DMS 273 treated with DMSO at 0.1 percent for 48 hours (cell line): Measurements from ENCODE around the gene VGLL3.

Experiments
- DNase-seq: peaks from one replicate; lab custom pipeline; 2025; lab: John Stamatoyannopoulos, UW

VGLL3 gene

DNA sequence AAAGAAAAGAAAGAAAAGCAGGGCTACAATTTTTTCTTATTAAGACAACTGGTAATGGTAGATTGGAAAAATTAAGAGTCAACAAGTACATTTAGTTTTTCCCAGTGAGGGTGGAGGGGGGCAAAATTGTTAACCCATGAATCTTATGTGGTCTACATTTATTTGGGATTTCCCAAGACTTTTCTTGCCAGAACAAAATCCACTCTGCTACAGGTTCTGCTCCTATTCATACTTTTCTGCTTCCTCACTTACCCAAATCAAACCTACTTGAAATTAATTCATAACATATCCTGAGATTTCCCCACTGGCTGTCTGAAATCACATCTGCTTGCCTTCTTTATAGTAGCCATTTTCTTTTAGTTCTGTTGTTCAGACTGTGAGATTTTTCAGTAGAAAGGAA is 41.1 kb downstream of the VGLL3 start:
- no peak for DNase-seq

DNA sequence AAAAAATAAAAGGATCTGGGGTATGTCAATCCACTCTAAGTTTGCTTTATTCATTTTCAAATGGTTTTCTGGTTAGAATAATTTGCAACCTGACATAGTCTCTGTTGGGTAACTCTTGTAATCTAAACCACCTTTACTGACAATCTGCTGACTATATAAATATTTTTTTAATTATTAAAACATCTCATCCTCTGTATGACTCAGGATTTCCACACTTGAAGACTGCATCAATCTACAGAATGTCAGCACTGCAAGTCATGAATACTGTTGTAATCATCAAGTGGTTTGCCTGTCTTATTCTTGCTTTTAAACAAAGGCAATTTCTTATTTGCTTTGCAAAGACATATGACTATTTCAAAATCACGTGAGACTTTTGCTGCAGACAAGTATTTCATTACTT is 42.1 kb downstream of the VGLL3 start:
- no peak for DNase-seq

DNA sequence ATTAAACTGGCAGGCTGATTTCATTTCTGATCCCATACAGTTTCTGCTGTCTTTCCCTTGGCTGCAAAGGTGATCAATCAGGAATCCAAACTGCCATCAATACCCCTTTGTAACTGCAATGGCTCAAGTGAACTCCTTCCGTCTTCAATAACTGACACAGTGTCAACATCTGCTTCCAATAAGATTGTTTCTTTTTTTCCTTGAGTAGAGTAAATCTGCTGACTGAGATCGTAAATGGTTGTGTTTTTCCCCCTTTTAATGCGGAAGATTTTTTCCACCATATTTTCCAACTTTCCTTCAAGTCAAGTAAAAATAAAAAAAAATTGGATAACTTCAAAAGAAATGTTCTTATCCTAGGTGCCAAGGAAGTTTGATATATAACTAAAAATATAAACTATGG is 48.7 kb downstream of the VGLL3 start:
- DNase-seq, result no peak

DNA sequence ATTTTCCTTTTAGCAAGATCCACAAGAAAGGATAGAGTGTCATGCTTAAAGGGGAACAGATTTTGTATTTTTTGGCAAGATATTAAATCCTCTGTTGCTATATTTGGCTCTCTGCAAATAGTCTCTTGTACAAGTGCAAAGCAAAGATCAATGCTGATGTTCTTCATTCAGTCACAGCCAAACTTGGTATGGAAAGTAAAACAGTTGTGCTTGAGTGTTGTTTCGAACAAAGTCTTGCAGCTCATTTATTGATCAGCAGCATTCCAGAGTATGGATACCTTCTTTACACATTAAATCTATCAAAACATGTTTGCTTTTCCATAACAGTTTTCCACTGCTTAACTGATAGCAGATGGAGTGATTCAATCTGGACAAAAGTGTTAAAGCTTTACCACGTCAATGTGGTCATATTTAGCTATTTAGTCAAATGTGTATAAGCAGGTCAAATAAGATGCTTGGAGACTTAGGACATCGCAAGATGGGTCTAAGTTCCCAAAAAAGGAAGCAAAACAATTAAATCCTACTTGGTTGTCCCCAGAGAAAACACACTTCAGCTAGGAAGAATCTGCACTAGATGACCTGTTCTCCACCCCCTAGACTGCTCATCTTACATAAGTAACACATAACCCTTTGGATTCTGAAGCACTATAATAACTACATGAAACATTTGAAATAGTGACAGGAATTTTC is 52.4 kb downstream of the VGLL3 start:
- no peak for DNase-seq

DNA sequence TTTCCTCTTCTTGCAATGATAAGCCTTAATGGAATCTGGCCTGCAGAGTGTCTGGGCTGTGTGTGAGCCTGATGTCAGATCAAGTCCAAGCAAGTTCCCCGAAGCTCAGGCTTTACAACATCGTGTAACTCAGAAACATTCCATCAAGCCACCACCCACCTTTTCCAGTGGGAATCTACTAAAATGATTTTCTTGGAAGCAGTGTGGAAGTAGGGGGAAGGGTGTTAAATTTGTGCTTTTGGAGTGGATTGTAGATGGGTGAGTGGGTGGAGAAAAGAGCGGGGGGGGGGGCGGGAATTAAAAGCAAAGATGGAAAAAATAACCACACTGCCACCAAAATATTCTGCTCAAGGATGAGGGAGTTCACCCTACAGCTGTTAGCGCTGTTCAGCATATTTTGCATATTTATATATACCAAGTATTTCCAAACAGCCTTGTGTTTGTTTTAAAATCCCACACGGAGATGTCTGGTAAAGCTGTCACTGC is 53.6 kb downstream of the VGLL3 start:
- no peak for DNase-seq

DNA sequence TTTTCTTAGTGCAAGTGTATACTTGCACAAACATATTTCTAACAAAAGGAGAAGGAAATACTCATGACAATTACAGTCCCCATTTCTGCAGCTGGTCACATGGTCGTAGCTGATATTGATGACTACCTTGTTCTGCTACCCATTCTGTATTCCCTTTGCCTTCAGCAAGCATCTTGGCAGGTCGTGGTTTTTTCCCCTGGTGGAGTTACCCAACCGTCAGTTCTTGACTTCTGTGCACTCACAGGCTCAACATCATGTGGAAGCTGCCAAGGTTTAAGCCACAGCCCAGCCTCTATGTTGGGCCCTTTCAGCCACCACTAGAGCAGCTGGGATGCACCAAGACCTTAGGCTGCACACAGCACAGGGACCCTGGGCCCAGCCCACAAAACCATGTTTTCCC is 56.1 kb downstream of the VGLL3 start:
- no peak for DNase-seq

DNA sequence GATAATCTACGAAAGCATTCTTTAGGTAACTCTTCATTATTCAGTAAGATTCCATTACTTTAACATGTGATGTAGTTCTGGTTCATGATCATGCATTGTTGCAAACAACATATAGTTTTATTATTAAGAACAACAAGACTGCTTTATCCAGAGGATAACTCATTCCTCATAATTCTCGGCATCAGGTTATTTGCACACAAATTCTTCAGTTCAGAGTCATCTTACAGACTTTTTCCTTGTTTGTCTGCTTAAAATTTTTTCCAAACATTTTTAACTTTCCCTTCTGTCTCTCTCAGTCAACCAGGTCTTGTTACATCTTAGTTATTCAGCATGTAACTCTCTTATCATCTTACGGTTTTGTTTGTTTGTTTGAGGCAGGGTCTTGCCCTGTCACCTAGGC is 60.1 kb downstream of the VGLL3 start:
- no peak for DNase-seq

DNA sequence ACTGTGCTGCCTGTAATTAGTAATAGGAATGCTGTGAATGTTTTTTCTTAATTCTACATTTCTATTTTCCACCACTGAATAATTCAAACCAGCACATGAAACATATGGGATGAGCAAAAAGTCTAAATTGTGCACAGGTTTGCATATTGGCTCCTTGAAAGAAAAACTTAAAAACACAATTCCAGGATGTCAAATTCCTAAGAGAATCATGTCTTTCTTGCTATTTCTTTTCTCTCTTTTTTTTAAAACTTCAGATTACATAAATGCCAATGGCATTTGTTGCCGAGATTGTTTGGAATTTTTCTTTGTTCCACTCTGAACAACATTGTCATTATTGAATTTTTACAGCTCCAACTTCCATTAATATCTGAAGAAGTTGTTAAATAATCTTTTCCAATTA is 60.8 kb downstream of the VGLL3 start:
- DNase-seq, result no peak

DNA sequence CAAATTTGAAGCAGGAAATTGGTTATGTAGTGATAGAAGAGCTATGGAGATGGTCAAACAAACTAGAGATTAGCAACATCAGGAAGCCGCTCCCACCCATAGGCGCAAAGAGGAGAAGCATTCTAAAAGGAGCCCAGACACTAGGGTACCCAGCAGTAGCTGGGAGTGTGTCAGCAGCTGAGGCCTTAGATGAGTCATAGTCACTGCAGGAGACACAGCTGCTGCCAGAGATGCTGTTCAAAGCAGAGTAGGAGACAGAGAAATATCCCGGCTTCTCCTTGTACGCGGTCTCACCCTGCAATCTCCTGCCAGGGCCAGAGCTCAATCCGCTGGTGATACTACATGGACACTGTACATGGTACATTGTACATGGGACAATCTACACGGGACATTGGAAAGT is 61.9 kb downstream of the VGLL3 start:
- DNase-seq, result no peak

DNA sequence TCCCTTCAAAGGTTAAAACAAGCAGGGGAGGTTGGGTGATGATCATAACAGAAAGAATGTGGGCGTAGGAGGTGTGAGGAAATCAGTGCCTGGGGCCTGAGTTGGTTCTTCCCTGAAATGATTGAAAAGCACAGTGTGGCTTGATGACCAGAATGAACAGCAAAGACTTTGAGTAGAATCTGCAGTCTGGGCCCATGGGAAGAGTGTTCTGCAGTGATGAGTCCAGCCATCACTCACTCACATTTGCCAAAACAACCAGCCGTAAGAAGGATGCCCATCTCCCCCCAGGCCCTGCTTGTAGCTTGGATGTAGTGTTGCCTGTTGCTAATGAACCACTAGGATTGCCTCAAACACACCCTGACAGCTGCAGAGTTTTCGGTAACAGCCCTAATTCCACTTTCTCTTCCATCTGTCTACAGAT is 67.9 kb downstream of the VGLL3 start:
- no peak for DNase-seq

DNA sequence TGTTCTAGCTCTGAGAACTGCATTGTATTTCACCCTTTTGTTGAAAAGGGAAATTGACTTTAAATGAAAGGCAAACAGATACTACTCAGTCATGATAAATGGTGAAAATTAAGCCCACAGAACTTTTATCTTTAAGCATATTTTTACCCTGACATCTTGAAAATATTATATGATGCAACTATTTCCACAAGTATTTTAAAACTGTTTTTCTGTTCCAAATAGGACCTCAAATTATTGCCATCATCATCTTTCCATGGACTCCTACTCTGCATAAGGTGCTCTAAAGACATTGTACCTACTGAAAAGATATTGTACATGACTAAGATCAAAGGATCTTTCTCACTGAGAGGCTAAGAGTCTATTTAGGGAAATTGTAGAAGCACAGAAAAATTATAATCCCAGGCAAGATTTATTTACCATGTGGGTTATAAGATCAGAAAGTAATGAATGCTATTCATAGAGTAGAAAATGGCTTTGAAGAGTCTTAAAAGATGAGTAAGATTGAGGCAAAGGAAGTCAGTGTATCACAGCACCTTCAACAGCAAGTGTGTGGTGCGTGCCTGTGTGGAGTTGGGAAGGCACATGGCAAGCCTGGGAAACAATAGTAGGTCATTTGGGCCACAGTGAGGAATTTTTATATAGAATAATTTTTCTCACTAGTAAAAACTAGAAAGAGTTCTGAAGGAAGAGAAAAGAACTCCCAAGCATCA is 68.8 kb downstream of the VGLL3 start:
- DNase-seq, result no peak

DNA sequence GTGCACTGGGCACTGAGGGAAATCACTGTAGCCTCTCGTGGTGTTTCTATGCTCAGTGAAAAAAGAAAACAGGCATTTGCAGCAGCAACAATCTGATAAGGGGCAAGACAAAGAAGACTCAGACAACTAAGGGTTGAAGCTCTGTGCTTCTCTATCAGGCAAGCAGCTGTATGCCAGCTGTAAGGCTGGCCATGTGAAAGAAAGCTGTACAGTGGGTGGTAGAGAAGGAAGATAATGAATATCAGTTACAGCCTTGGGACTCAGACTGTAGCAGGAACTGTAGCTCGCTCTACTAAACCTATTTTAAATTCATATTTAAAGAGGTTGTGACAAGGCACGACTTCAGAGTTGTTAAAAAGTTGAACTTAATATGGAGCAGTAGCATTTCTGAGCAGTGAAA is 76.3 kb downstream of the VGLL3 start:
- no peak for DNase-seq

DNA sequence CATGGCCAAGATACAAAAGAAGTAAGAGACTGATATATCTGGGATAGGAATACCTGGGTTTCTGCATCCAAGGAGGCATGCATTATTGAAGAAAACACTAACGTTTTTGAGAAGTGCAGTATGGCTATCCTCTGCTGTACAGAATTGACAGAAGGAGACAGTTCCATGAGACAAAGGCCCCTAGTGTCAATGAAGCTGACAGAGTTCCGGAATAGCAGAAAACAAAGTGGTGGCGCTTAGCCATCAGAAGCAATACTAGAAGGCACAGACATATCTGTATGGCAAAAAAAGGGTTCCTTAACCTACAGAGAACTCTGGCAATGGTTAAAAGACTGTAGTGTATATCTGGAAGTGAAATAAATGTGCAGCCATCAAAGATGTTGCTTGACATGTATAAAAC is 77.8 kb downstream of the VGLL3 start:
- no peak for DNase-seq

DNA sequence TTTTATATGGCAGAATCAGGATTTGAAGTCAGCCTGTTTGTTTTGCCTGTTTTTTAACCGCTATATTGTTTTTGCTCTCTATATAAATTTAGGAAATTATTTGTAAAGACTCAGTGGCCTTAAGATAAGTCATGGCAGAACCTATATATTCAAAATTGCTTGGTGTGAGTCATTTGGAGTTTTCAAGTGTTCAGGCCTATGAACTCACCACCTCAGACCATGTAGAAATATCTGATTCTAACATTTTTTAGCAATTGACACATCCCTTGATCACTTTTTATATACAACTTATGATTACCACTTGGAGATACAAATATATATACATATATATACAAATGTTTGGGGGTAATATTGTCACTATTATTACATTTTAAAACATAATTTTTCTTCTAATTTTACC is 95.7 kb downstream of the VGLL3 start:
- no peak for DNase-seq

DNA sequence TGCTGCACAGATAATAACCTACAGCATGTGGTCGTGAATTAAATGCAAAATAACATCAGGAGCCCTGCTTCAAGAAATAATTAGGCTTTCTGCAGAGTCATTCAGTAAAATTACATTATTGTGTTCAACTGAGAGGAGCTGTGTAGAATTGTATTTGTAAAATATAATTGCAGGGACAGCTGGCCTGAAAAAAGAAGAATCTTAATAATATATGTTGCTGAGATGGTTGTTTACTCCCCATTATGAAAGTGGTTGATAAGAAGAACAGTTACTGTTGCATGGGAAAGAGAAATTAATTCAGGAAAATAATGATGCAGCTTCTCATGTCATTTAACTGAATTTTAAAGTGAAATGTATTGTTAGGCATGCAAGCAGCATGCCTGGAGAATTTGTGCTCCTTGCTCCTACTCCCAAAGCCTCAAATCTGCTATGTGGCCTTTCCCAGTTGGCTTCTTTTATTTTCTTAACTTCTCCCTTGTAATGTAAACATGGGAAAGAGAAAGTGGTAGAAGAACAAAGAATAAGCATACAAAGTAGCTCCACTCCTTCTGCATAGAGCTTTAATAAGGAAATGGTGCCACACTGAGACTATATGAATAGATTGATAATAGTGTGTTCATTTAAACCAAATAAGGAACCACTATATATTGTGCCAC is 100.1 kb downstream of the VGLL3 start:
- no peak for DNase-seq
